CD4-positive, alpha-beta T cell treated with Interleukin-2 at 100 ng/mL for 4 hours (primary cell): ENCODE results near the gene DLG1.
A peak's percentile ranks its signal among the peaks of the same experiment; 100 is the strongest.
"Not testable (repeated sequence)": the region's sequence is repeated elsewhere in the genome, so short reads cannot be mapped to it uniquely, and the experiment has no call there.

ENCODE experiments used
- DNase-seq: peaks from one replicate; pipeline ENCODE4 v3.0.0-alpha.2; 2020; ENCODE audit warnings: low spot score

DLG1 gene

DNA sequence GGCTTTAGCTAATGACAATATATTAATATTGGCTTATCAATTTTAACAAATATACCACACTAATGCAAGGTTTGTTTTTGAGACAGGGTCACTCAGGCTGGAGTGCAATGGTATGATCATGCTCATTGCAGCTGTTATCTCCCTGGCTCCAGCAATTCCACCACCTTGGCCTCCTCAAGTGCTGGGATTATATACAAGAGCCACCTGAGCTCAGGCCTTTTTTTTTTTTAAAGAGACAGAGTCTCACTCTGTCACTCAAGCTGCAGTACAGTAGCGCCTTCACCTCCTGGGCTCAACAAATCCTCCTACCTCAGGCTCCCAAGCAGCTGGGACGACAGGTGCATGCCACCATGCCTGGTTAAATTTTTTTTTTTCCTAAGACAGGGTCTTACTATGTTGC is 11.7 kb downstream of the DLG1 start:
- no peak for DNase-seq

DNA sequence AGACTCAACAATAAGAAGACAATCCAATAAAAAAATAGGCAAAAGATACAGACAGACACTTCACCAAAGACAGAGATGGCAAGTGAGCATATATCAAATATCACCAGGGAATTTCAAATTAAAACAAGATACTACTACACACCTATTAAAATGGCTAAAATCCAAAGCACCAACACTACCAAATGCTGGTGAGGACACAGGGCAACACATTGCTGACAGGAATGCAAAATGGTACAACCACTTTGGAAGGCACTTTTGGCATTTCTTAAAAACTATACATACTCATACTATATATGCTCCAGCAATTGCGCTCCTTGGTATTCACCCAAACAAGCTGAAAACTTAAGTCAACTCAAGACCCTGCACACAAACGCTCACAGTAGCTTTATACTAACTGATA is 12.9 kb downstream of the DLG1 start:
- no peak for DNase-seq

DNA sequence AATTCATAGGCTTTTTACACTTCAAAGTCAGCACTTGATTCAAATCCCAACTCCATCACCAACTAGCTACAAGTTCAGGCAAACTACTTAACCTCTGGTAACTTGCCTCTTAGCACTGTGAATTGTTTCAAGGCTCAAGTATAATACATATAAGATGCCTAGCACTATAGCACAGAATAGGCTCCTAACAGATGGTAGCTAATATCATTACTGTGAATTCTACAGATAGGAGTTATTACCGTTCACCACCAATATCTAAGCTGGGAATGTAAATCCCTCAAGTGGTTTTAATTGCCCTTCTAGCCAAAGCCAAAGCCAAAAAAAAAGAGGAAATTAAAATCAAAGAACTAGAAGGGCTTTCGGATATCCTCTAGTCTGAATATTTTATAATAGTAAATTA is 15.4 kb downstream of the DLG1 start:
- no peak for DNase-seq

DNA sequence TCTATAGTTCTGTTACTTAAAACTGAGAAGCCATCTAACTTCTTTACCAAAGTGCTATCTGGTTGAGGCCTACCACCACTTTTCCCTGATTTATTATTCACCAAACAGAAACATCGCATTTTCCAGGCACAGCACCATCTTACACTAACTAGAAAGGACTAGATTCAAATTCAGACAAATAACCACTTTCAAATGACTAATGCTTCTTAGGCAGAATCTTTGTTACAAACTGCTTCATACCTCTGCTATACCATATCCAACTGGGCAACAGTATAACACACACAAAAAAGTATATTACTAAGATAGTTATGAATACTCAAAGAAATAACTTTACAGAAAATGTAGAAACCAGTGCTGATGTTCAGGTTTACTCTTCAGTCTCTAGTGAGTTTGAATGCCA is 16.6 kb downstream of the DLG1 start:
- DNase-seq = no peak

DNA sequence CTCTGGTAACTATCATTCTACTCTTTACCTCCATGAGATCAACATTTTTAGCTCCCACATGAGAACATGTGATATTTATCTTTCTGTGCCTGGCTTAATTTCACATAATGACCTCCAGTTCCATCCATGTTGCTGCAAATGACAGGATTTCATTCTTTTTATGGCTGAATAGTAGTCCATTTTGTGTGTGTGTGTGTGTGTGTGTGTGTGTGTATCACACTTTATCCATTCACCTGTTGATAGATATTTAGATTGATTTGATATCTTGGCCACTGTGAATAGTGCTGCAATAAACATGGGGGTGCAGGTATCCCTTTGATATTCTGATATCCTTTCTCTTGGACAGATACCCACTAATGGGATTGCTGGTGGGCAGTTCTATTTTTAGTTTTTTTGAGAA is 18.3 kb downstream of the DLG1 start:
- no peak for DNase-seq

DNA sequence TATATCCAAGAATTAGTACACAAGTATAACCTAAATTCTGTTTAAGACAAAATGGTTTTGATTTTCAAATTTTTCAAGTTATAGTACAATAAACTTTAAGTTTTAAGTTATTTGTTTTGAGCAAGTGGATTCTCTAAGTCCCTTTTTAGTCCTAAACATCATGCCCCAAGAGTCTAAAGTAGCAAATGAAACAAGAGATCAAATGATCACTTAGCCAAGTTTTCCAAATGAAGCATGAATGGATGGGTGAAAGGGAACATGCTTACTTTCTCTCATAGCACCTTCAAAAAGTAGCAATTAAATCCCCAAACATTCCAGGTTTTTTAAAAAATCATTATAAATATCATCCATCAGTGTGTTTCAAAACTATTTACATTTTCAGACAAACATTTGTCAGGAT is 19.5 kb downstream of the DLG1 start:
- no peak for DNase-seq

DNA sequence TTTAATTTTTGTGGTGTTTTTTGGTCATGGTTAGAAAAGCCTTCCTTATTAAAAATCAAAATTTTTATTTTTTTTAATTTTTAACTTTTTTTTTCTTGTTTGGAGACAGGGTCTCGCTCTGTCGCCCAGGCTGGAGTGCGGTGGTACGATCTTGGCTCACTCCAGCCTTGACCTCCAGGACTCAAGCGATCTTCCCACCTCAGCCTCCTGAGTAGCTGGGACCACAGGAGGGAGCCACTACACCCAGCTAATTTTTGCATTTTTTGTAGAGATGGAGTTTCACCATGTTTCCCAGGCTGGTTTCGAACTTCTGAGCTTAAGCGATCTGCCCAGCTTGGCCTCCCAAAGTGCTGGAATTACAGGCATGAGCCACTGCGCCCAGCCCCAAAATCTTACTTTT is 21.6 kb downstream of the DLG1 start:
- DNase-seq = not testable (repeated sequence)

DNA sequence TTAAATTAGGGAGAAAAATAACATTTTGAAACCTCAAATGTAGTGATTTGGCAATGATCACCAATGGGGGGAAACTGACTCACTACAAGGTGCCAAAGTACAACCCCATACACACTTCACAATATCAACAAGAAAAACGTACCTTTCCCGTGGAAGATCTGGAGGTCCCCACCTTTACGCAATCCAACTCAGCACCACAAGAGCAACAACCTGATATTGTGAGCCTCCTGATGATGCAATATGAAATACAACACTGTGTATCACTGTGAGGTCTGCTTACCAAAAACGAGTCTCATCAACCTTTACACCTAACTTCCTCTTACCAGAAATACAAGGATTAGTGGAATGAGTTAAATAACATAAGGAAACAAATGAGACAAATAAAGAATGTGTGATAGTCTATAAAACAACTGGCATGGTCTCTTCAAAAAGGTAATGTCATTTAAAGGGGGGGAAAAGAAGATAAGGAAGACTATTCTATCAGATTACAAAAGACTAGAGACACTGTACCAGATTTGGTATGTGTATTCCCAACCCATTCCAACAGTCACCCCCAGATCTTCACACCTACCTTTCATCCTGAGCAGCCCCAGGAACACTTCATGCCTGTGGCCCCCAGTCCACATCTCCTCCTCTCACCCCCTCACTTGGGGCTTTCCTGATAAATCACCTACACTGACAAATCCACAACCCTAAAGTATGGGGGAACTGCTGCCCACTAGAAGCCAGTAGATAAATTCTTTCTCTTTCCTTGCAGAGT is 27.7 kb downstream of the DLG1 start:
- DNase-seq = no peak

DNA sequence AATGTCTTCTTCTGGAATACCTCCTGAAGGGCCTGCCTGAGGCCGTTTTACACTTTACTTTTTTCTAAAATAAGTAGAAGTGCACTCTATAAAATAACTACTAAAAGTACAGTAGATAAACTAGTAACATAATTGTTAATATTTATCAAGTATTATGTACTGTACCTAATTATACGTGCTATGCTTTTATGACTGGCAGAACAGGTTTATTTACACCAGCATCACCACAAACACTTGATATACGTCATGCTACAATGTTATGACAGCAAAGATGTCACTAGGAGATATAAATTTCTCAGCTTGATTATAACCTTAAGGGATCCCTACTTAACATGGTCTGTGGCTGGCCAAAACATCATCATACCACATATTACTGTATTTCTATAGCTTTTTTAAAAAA is 29.4 kb downstream of the DLG1 start:
- no peak for DNase-seq

DNA sequence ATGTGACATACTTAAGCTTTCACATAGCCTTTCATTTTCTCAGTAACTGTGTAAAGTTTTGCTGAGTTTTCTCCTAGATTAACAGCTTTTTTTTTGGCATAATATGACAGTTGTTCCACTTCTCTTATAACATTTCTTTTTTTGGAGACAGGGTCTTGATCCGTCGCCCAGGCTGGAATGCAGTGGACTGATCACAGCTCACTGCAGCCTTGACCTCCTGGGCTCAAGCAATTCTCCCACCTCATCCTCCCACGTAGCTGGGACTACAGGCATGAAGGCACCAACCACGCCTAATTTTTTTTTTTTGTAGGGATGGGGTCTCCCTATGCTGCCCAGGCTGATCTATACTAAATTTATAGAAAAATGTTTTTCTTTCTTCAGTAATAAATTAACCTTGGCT is 30.1 kb downstream of the DLG1 start:
- DNase-seq = no peak

DNA sequence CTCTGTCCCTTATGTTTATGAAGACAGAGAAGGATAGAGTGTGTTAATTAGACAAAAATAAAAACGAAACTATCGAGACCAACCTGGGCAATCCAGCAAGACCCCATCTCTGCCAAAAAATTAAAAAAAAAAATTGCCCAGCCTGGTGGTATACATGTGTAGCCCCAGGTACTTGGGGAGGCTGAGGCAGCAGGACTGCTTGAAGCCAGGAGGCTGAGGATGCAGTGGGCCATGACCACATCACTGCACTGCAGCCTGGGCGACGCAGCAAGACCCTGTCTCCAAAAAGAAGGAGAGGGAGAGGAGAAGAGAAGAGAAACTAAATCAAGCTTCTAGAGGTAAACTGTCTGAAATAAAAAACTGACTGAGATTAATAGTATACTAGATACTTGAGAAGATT is 32.1 kb downstream of the DLG1 start:
- no peak for DNase-seq

DNA sequence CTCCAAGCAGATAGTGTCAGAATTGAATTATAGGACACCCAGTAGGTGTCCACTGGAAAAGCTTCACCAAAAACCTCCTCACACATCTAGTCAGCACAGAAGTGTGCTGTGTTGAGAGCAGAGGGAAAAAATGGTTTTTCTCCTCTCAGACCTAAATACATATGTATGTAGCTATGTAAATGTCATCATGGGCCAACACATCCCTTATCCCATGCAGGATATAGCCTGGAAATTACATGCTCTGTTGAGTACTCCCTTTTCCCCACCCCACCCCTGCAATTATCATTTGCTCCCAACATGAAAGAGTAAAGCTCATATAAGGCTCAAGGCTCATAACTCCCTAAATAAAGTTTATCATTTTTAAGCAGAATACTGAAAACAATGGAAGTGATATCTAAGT is 35.7 kb downstream of the DLG1 start:
- no peak for DNase-seq

DNA sequence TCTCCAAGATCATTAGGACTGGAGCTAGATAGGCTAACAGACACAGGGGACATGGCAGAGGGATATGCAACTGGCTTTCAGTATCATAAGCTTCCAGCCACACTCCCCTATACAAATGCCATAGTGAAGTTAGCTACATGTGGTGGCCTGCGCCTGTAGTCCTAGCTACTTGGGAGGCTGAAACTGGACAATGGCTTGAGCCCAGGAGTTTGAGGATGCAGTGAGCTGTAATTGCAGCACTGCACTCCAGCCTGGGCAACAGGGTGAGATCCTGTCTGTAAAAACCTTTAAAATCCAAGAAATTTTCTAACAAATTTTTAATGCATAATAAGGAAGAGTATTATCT is 37.3 kb downstream of the DLG1 start:
- no peak for DNase-seq

DNA sequence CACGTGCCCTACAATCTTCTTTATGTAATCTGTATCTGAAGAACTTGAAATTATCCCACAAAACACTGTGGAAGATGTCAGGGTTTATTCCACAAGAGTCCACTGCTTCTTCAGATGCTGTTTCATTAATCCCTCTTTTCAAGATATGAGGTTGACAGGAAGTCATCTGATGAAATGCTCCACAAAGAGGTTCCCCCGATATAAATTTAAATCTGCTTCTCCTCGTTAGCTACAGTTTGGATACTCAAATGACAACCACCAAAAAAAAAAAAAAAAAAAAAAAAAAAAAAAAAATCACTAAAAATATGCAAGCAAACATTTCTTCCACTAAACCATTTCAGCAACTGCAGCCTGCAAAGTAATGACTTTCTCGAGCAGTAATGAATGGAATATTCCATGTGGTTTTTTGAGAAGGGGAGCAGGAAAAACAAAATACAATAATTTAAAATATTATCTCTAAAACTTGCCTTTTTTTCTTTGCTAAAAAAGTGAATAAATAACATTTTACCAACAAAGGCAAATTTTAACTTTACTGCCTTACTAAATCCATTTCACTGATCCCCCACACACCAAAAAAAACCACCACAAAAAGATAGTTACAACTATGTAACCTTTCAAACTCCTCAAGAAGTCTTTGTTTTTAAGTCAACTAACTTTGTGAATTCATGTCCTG is 37.8 kb downstream of the DLG1 start:
- DNase-seq = no peak

DNA sequence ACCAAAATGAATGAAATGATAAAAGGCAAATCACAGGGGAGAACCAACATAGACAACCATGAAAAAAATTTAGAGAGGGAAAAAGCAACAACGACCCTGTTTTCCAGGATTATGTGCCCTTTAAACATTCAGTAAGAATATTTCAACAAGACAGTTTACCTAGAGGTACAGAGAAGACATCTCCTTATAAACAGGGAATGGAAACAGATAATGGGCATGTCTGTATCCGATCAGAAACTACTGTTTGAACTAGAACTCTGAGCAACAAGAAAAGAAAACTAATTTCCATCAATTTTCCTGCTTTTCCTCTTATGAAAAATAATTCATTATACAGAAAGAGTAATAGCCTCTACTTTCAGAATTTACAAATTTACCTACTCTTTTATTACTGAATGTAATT is 39.3 kb downstream of the DLG1 start:
- DNase-seq = no peak

DNA sequence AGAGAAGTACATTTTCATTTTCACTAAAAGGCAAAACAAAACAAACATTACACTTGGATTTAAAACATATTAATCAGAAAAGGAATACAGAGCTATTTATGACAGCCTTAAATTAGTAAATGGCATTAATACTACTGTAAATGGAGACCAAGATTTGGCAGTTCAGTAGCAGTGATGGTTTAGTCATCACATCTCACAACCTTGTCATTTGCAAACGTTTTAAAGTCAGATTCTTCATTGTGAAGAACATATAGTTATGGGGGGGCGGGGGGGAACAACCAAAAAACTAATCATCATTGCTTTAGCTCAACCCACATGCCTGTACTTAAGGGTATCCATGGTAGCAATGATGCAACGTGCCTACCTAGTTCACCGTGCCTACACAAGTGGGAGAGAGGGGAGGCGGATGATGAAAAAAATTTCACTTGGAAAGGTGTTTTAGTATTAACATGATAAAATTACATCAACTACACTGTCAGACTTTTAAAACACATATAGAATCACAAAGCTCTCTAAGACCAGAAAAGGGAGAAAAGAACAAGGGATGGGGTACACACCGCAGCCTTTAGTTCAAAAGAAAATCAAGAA is 40.1 kb downstream of the DLG1 start:
- DNase-seq = no peak

DNA sequence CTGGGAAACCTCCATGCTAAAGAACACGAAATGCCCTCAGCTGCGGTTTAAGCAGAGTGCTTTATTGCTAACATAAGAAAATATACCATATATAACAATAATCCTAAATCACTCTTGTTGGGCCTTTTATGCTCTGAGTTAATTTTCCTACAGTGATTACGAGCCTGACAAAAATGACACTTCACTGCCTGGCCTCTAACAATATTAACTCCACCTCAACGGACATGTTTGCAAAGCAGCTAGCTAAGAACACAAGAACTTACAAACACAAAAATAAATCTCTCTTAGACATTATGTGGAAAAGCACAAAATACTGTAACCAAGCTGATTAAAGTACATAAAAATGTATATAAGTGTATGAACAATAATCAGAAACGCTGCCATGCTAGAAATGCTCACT is 40.7 kb downstream of the DLG1 start:
- no peak for DNase-seq

DNA sequence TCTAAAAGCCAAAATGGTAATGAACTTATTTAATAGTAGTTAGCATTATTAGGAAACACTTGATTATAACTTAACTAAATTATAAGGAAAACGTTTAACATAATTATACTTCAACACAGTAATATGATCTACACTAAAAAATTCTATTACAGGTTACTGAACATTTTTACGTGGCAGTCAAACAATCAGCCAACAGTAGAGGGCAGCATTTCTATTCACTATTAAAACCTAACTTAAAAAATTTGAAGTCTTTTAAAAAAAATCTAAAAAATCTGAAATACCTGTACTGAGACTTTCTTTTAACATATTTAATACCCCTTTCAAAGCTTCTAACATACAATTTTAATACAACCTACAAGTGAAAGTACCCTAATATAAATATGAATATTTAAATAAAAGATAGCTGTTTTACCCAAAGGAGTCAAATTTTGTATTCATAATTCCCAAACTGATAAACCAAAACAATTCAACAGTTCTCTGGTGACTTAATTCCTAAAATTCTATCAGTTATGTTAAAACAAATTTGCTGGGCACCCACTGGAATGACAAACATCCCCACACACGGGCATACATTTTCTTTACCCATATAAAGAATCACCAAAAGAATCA is 41.5 kb downstream of the DLG1 start:
- peak; percentile 61 for DNase-seq

DNA sequence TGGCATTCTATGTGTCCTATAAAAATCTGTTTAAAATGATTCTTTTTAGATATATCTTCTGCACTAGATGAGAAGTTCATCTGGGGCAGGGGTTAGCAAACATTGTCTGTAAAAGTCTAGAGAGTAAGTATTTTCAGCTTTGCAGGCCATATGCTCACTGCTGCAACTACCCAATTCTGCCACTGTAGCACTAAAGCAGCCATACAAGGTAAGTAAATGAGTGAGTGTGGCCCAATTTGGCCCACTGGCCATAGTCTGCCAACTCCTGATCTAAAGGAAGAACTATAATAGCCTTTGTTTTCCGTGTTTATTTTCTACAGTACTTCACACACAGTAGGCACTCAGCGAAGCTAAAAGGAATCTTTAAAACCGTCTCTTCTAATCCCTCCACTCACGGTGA is 42.3 kb downstream of the DLG1 start:
- DNase-seq = no peak

DNA sequence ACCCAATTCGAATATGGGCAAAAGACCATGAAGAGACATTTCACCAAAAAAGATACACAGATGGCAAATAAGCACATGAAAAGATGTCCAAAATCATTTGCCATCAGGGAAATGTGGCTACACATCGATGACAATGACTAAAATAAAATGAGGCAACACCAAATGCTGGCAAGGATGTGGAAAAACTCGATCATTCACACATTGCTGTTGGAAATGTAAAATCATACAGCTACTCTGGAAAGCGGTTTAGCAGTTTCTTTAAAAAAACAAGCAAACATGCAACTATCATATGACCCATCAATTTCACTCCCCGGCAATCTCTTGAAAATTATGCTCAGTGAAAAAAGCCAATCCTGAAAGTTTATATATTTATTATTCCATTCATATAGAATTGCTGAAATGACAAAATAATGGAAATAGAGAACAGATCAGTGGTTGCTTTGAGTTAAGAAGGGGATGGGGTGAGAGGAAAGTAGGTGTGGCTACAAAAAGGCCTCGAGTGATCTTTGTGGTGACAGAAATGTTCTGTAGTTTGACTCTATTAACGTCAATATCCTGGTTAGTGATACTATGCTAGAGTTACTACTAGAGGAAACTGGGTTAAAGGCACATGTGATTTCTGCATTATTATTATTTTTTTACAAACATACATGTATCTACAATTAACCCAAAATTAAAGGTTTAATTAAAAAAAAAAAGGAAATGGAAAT is 45.0 kb downstream of the DLG1 start:
- no peak for DNase-seq

DNA sequence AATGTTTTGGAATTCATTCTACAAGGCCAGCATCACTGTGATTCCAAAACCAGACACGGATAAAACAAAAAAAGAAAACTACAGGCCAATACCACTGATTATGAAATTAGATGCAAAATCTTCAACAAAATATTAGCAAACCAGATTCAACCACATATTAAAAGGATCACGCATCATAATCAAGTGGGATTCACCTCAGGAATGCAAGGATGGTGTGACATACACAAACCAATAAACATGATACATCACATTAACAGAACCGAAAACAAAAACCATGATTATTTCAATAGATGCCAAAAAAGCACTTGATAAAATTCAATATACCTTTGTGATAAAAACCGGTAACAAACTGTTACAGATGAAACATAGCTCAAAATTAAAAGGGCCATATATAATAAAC is 48.9 kb downstream of the DLG1 start:
- no peak for DNase-seq

DNA sequence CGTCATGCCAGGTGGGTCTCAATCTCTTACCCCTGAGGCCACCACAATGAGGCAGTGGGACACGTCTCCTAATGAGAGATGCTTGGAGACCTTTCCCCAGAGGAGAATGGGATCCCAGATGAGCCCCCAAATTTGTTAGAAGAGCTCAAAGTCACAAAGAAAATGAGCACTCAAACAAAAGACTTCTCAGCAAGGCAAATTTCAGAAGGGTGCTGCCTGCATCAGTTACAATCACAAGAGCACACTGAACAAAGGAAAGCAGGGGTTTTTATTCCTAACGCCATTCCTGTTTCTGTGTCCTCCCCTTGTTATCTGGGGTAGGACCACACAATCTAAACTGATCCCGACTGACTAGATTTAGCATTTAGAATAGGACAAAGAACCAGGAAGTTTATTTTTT is 50.1 kb downstream of the DLG1 start:
- no peak for DNase-seq

DNA sequence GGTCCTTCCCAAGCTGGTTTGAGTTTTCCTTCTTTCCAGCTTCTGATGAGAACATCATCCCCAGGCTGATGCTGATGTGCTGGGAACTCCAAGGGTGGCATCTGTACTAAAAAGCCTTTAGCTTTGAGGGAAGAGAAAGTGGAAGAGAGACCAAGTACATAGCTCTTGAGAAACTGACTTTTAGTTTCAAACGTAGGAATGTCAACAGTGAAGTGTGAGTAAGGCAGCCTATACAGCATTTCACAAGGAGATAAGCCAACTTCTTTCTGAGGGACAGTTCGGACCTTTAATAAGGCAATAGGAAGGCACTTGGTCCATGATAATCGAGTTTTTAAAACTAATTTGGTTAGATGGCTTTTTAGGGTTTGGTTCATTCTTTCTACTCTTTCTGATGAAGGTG is 53.7 kb downstream of the DLG1 start:
- no peak for DNase-seq
